Naive thymus-derived CD4-positive, alpha-beta T cell (primary cell): Measurements from ENCODE around the gene NR6A1. TPM values are rescaled to one million over a fixed set of nuclear protein-coding genes. Genes with fewer than 3 reads are reported as not detected.

Experiments used
- ATAC-seq: fragments of 150-1000 bp; cut with Tn5 transposase; 2 replicates; pipeline ENCODE4 v1.10.0; 2021; ENCODE audit warnings: mild to moderate bottlenecking, moderate library complexity
- CTCF ChIA-PET: fragments of 350-600 bp; sonication (Branson Sonifier 250); formaldehyde crosslinking; loops from one replicate; lab custom pipeline; 2021; ENCODE audit warnings: antibody characterized with exemption; lab: Charles Lee
- POLR2A ChIA-PET: fragments of 350-600 bp; sonication (Branson Sonifier 250); formaldehyde crosslinking; loops from one replicate; lab custom pipeline; 2021; ENCODE audit warnings: antibody characterized with exemption, inconsistent platforms; lab: Charles Lee
- DNase-seq, 9 donors: peaks; one replicate each; pipeline versions ENCODE4 v3.0.0 to v3.0.0-alpha.2; 2020 to 2022; ENCODE audit warnings: mixed read lengths in 1 of 9
- H3K27ac ChIP-seq: one replicate; pipeline ENCODE4 v1.7.0; 2013; ENCODE audit warnings: mild to moderate bottlenecking, low read depth, low read length, moderate library complexity
- H3K27me3 ChIP-seq, 2 donors: one replicate each; pipeline ENCODE4 v1.7.0; 2013; ENCODE audit warnings: low read length in 2 of 2, mild to moderate bottlenecking in 2 of 2, moderate library complexity in 2 of 2; ENCODE audit not compliant: control insufficient read depth in 2 of 2, insufficient read depth in 2 of 2
- H3K36me3 ChIP-seq, 3 experiments: 1 replicate in 2 of 3; 2 replicates in 1 of 3; pipeline ENCODE4 v1.7.0; 2013; ENCODE audit warnings: low read length in 3 of 3, mild to moderate bottlenecking in 3 of 3, moderate library complexity in 1 of 3; ENCODE audit not compliant: insufficient read depth in 3 of 3, control insufficient read depth in 2 of 3
- H3K4me1 ChIP-seq, 2 donors: one replicate each; pipeline ENCODE4 v1.7.0; 2013; ENCODE audit warnings: low read length in 2 of 2, mild to moderate bottlenecking in 2 of 2, moderate library complexity in 1 of 2; ENCODE audit not compliant: control insufficient read depth in 2 of 2, insufficient read depth in 2 of 2
- H3K4me3 ChIP-seq: 2 replicates; pipeline ENCODE4 v1.7.0; 2013; ENCODE audit warnings: mild to moderate bottlenecking, low read length
- H3K9me3 ChIP-seq, 3 experiments: 1 replicate in 2 of 3; 2 replicates in 1 of 3; pipeline ENCODE4 v1.7.0; 2013; ENCODE audit warnings: low read length in 3 of 3; ENCODE audit not compliant: control insufficient read depth in 2 of 3
- H3K27ac Mint-ChIP-seq, 9 donors: one replicate each; pipeline ENCODE4 v1.8.0; 2020 to 2022; ENCODE audit warnings: mixed read lengths in 9 of 9, mild to moderate bottlenecking in 8 of 9, moderate library complexity in 5 of 9, inconsistent platforms in 2 of 9
- H3K27me3 Mint-ChIP-seq, 5 donors: one replicate each; pipeline ENCODE4 v1.8.0; 2021 to 2022; ENCODE audit warnings: mixed read lengths in 5 of 5, mild to moderate bottlenecking in 1 of 5
- H3K36me3 Mint-ChIP-seq, 5 donors: one replicate each; pipeline ENCODE4 v1.8.0; 2020 to 2022; ENCODE audit warnings: mixed read lengths in 5 of 5, mild to moderate bottlenecking in 3 of 5, inconsistent platforms in 1 of 5
- H3K4me1 Mint-ChIP-seq, 7 donors: one replicate each; pipeline ENCODE4 v1.8.0; 2020 to 2022; ENCODE audit warnings: mixed read lengths in 7 of 7, mild to moderate bottlenecking in 3 of 7, inconsistent platforms in 1 of 7
- H3K4me3 Mint-ChIP-seq, 10 donors: one replicate each; pipeline ENCODE4 v1.8.0; 2020 to 2022; ENCODE audit warnings: mild to moderate bottlenecking in 10 of 10, mixed read lengths in 10 of 10, moderate library complexity in 6 of 10, inconsistent platforms in 2 of 10
- H3K9me3 Mint-ChIP-seq, 11 donors: one replicate each; pipeline ENCODE4 v1.8.0; 2020 to 2022; ENCODE audit warnings: mixed read lengths in 11 of 11, mild to moderate bottlenecking in 4 of 11, inconsistent platforms in 1 of 11, moderate library complexity in 1 of 11
- intact Hi-C, 2 donors: fragments of 100-400 bp; cut with micrococcal nuclease; formaldehyde crosslinking; loops; one replicate each; pipeline ENCODE4 v1.15.1; 2023
- polyA plus RNA-seq, 2 donors: library from polyadenylated mRNA; unstranded; fragments of 300-500 nt; fragmentation: Illumina TruSeq; gene quantifications; one replicate each; pipeline ENCODE4 v1.2.3, GENCODE V29; 2021
- total RNA-seq, 6 experiments: library from RNA in 5 of 6; stranded (reverse) in 5 of 6; gene quantifications; 1 replicate in 5 of 6; 2 replicates in 1 of 6; pipeline ENCODE4 v1.2.3 and lab custom pipeline; 2021 to 2026

Gene NR6A1
- total and polyA plus RNA-seq, 7 experiments from 2014 or later, result 0.21 to 0.78 (median 0.51) TPM; not detected in 4

- H3K27ac ChIP-seq, result no peak overlapping the region
- DNase-seq (no peak), ATAC-seq (no peak)
- POLR2A ChIA-PET, result no interaction called here
- H3K36me3 ChIP-seq, result no peaks in the 10 kb centered on the region
- H3K4me3 ChIP-seq, result no peak overlapping the region
- Mint-ChIP-seq H3K27me3 (peaks cover under 1 to 22% (median 9%) of the 10 kb centered on the region in 5 donors), H3K4me3 (no peak overlapping the region), H3K27ac (no peak overlapping the region), H3K9me3 (peaks cover 0 to 2% (median 0%) of the 10 kb centered on the region in 11 donors), H3K36me3 (no peaks in the 10 kb centered on the region), H3K4me1 (peaks cover 5 to 35% (median 31%) of the 10 kb centered on the region in 7 donors)
- intact Hi-C loops, result no loop called here
- CTCF ChIA-PET, result no interaction called here
- no peaks in the 10 kb centered on the region for H3K27me3 ChIP-seq
- no peaks in the 10 kb centered on the region for H3K9me3 ChIP-seq
- peaks cover 0 to 17% of the 10 kb centered on the region in 2 donors for H3K4me1 ChIP-seq
Observed at GRCh38 chr9:124498499-124499146, 272.5 kb downstream of the NR6A1 start.

- H3K27me3 Mint-ChIP-seq, result peaks cover 0 to 20% (median 8%) of the 10 kb centered on the region in 5 donors
Observed at GRCh38 chr9:124498040-124498439, 273.1 kb downstream of the NR6A1 start.

GRCh38 chr9:124497441-124497840, 273.7 kb downstream of the NR6A1 start:
- Mint-ChIP-seq H3K4me1 (peaks cover 4 to 34% (median 30%) of the 10 kb centered on the region in 7 donors), H3K27me3 (peaks cover 0 to 20% (median 8%) of the 10 kb centered on the region in 5 donors), H3K4me3 (peak overlapping the region in 2 of 10 donors; percentile 14 to 68), H3K9me3 (peaks cover 0 to 2% (median 0%) of the 10 kb centered on the region in 11 donors), H3K36me3 (no peaks in the 10 kb centered on the region), H3K27ac (peak overlapping the region in 3 of 9 donors; percentile 38 to 65 (median 48))
- intact Hi-C loops, result no loop called here
- ATAC-seq (no peak), DNase-seq (no peak)
- H3K27me3 ChIP-seq, result no peaks in the 10 kb centered on the region
- no peak overlapping the region for H3K4me3 ChIP-seq
- H3K36me3 ChIP-seq, result no peaks in the 10 kb centered on the region
- ChIA-PET POLR2A (no interaction called here), CTCF (no interaction called here)
- no peaks in the 10 kb centered on the region for H3K9me3 ChIP-seq
- H3K4me1 ChIP-seq, result peaks cover 0 to 17% of the 10 kb centered on the region in 2 donors
- no peak overlapping the region for H3K27ac ChIP-seq

More at GRCh38 chr9:124498040-124498439, 273.1 kb downstream of the NR6A1 start:
- ATAC-seq (no peak), DNase-seq (no peak)
- H3K36me3 ChIP-seq, result no peaks in the 10 kb centered on the region
- POLR2A ChIA-PET, result no interaction called here
- no peaks in the 10 kb centered on the region for H3K9me3 ChIP-seq
- Mint-ChIP-seq H3K4me3 (peak overlapping the region in 1 of 10 donors; percentile 68), H3K27ac (peak overlapping the region in 2 of 9 donors; percentile 38 to 48), H3K4me1 (peaks cover 4 to 34% (median 30%) of the 10 kb centered on the region in 7 donors), H3K36me3 (no peaks in the 10 kb centered on the region), H3K9me3 (peaks cover 0 to 2% (median 0%) of the 10 kb centered on the region in 11 donors)
- CTCF ChIA-PET, result no interaction called here
- intact Hi-C loops, result no loop called here
- H3K27ac ChIP-seq, result no peak overlapping the region
- peaks cover 0 to 17% of the 10 kb centered on the region in 2 donors for H3K4me1 ChIP-seq
- no peaks in the 10 kb centered on the region for H3K27me3 ChIP-seq
- no peak overlapping the region for H3K4me3 ChIP-seq

- peaks cover 0 to 2% (median 0%) of the 10 kb centered on the region in 11 donors for H3K9me3 Mint-ChIP-seq
- ChIA-PET CTCF (no interaction called here), POLR2A (no interaction called here)
- Histone ChIP-seq H3K36me3 (no peaks in the 10 kb centered on the region), H3K4me3 (no peak overlapping the region), H3K27ac (no peak overlapping the region), H3K9me3 (no peaks in the 10 kb centered on the region), H3K27me3 (no peaks in the 10 kb centered on the region), H3K4me1 (peaks cover 0 to 17% of the 10 kb centered on the region in 2 donors)
- no peaks in the 10 kb centered on the region for H3K36me3 Mint-ChIP-seq
- H3K27me3 Mint-ChIP-seq, result peaks cover 0 to 11% (median 0%) of the 10 kb centered on the region in 5 donors
- intact Hi-C loops, result no loop called here
- ATAC-seq, result no peak
- H3K4me1 Mint-ChIP-seq, result peaks cover 4 to 34% (median 30%) of the 10 kb centered on the region in 7 donors
- no peak for DNase-seq
- H3K27ac Mint-ChIP-seq, result peak overlapping the region in 7 of 9 donors; percentile 56 to 97 (median 89)
- peak overlapping the region in 7 of 10 donors; percentile 63 to 86 (median 73) for H3K4me3 Mint-ChIP-seq
Observed at GRCh38 chr9:124496463-124496862, 274.6 kb downstream of the NR6A1 start.

GRCh38 chr9:124496075-124496449, 275.0 kb downstream of the NR6A1 start:
- H3K27ac Mint-ChIP-seq, result peak overlapping the region; percentile 54 to 97 (median 87)
- Histone ChIP-seq H3K4me1 (peaks cover 0 to 17% of the 10 kb centered on the region in 2 donors), H3K9me3 (no peaks in the 10 kb centered on the region), H3K27me3 (no peaks in the 10 kb centered on the region), H3K27ac (peak overlapping the region; percentile 19), H3K4me3 (no peak overlapping the region), H3K36me3 (no peaks in the 10 kb centered on the region)
- H3K27me3 Mint-ChIP-seq, result peaks cover 0 to 11% (median 0%) of the 10 kb centered on the region in 5 donors
- DNase-seq (peak in 1 of 9 donors; percentile 26), ATAC-seq (no peak)
- ChIA-PET CTCF (no interaction called here), POLR2A (no interaction called here)
- H3K4me1 Mint-ChIP-seq, result peaks cover 4 to 34% (median 30%) of the 10 kb centered on the region in 7 donors
- no peaks in the 10 kb centered on the region for H3K36me3 Mint-ChIP-seq
- intact Hi-C loops, result no loop called here
- H3K4me3 Mint-ChIP-seq, result peak overlapping the region; percentile 39 to 86 (median 72)
- peaks cover 0 to 2% (median 0%) of the 10 kb centered on the region in 11 donors for H3K9me3 Mint-ChIP-seq

GRCh38 chr9:124495126-124496074, 275.7 kb downstream of the NR6A1 start:
- CTCF ChIA-PET, result no interaction called here
- Mint-ChIP-seq H3K36me3 (no peaks in the 10 kb centered on the region), H3K27ac (peak overlapping the region; percentile 54 to 97 (median 87)), H3K4me3 (peak overlapping the region; percentile 39 to 86 (median 72)), H3K9me3 (peaks cover 0 to 2% (median 0%) of the 10 kb centered on the region in 11 donors), H3K27me3 (peaks cover 0 to 5% (median 0%) of the 10 kb centered on the region in 5 donors), H3K4me1 (peaks cover 4 to 34% (median 30%) of the 10 kb centered on the region in 7 donors)
- Histone ChIP-seq H3K4me1 (peaks cover 0 to 17% of the 10 kb centered on the region in 2 donors), H3K4me3 (no peak overlapping the region), H3K27ac (peak overlapping the region; percentile 19), H3K36me3 (no peaks in the 10 kb centered on the region), H3K9me3 (no peaks in the 10 kb centered on the region), H3K27me3 (no peaks in the 10 kb centered on the region)
- POLR2A ChIA-PET, result no interaction called here
- no peak for ATAC-seq
- peak in 2 of 9 donors; percentile 5 to 11 for DNase-seq
- intact Hi-C loops, result no loop called here
